ENCODE results near the gene TSPAN32.

The TSPAN32 gene

GRCh38 chr11:2260491-2261364, 41.1 kb upstream of the TSPAN32 start:
- no peak for TF ChIP-seq ZNF70 (CRISPR knock-in tag; IDR thresholded peaks at IDR 0.05)
- no peak for TF ChIP-seq ESRRG (CRISPR knock-in tag; IDR thresholded peaks at IDR 0.05)
- TF ChIP-seq CSDC2 (CRISPR knock-in tag; IDR thresholded peaks at IDR 0.05), result no peak
- no peak for TF ChIP-seq POU6F1 (CRISPR knock-in tag; IDR thresholded peaks at IDR 0.05; ENCODE audit: borderline replicate concordance, low read depth)
- TF ChIP-seq BACH2 (CRISPR knock-in tag; IDR thresholded peaks at IDR 0.05; ENCODE audit: borderline replicate concordance), result no peak
- TF ChIP-seq, protein P1, sequence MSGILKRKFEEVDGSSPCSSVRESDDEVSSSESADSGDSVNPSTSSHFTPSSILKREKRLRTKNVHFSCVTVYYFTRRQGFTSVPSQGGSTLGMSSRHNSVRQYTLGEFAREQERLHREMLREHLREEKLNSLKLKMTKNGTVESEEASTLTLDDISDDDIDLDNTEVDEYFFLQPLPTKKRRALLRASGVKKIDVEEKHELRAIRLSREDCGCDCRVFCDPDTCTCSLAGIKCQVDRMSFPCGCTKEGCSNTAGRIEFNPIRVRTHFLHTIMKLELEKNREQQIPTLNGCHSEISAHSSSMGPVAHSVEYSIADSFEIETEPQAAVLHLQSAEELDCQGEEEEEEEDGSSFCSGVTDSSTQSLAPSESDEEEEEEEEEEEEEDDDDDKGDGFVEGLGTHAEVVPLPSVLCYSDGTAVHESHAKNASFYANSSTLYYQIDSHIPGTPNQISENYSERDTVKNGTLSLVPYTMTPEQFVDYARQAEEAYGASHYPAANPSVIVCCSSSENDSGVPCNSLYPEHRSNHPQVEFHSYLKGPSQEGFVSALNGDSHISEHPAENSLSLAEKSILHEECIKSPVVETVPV (CRISPR knock-in tag; IDR thresholded peaks at IDR 0.05), result no peak
- no peak for TF ChIP-seq ZNF565 (CRISPR knock-in tag; conservative IDR thresholded peaks at IDR 0.05; ENCODE audit: low read depth)
- TF ChIP-seq TOX (CRISPR knock-in tag; IDR thresholded peaks at IDR 0.05; ENCODE audit: borderline replicate concordance), result no peak
- TF ChIP-seq ZNF8 (CRISPR knock-in tag; IDR thresholded peaks at IDR 0.05), result no peak
- TF ChIP-seq GLIS3 (CRISPR knock-in tag; IDR thresholded peaks at IDR 0.05), result no peak
- no peak for TF ChIP-seq ZFP30 (CRISPR knock-in tag; IDR thresholded peaks at IDR 0.05)
- no peak for ATAC-seq

DNA sequence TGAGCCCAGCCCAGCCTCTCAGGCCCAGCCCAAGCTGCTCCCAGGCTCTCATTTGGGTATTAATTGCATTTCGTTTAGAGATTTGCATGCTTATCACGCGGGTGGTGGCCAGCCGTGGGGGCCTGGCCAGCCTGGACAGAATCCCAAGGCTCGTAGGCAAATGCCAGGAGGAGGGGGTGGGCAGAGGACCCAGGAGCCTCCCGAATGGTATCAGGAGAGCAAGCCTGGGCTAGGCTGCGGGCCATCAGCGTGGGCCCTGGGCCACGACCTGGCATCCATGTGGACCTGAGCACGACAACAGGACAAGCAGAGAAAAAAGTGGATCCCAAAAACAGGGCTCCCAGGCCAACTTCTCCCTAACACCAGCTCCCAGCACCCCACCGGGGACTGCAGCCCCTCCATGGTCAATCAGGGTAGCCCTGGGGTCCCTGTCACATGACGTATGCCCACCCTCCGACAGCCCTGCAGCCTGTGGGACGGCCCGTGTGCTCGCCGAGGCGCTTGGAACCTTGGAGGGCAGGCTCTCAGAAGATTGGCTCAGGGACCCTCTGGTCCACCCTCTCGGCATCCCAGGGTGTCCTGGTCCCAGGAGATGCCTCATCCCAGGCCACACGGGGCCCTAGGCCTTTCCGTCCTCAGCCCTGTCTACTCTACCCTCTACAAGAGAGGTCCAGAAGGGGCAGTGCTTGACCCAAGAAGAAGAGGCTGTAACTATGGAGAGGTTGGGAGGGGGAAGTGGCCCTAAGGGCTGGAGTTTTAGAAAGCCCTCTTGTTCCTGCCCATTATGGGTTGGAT, 40.2 kb upstream of the TSPAN32 start:
- TF ChIP-seq ARNTL (CRISPR knock-in tag; IDR thresholded peaks at IDR 0.05; ENCODE audit: borderline replicate concordance, low read depth), result no peak
- no peak for TF ChIP-seq CREB5 (CRISPR knock-in tag; IDR thresholded peaks at IDR 0.05; ENCODE audit: low read depth)
- TF ChIP-seq SNAI2 (CRISPR knock-in tag; IDR thresholded peaks at IDR 0.05), result no peak
- no peak for TF ChIP-seq OSR1 (CRISPR knock-in tag; IDR thresholded peaks at IDR 0.05)
- TF ChIP-seq, protein P1 (CRISPR knock-in tag; IDR thresholded peaks at IDR 0.05), result no peak
- TF ChIP-seq CSDC2 (CRISPR knock-in tag; IDR thresholded peaks at IDR 0.05), result no peak
- no peak for TF ChIP-seq ZFP30 (CRISPR knock-in tag; IDR thresholded peaks at IDR 0.05)
- no peak for TF ChIP-seq POU6F1 (CRISPR knock-in tag; IDR thresholded peaks at IDR 0.05; ENCODE audit: borderline replicate concordance, low read depth)
- TF ChIP-seq PPARA (CRISPR knock-in tag; IDR thresholded peaks at IDR 0.05; ENCODE audit: borderline replicate concordance), result no peak
- TF ChIP-seq GLIS3 (CRISPR knock-in tag; IDR thresholded peaks at IDR 0.05), result no peak
- no peak for TF ChIP-seq TCF4 (CRISPR knock-in tag; IDR thresholded peaks at IDR 0.05; ENCODE audit: borderline replicate concordance)
- TF ChIP-seq PATZ1 (CRISPR knock-in tag; IDR thresholded peaks at IDR 0.05; ENCODE audit: borderline replicate concordance), result no peak
- no peak for TF ChIP-seq ZNF565 (CRISPR knock-in tag; conservative IDR thresholded peaks at IDR 0.05; ENCODE audit: low read depth)
- TF ChIP-seq ZNF70 (CRISPR knock-in tag; IDR thresholded peaks at IDR 0.05), result no peak
- TF ChIP-seq ISL1 (CRISPR knock-in tag; IDR thresholded peaks at IDR 0.05), result no peak
- no peak for TF ChIP-seq BACH2 (CRISPR knock-in tag; IDR thresholded peaks at IDR 0.05; ENCODE audit: borderline replicate concordance)
- no peak for TF ChIP-seq ZFP3 (CRISPR knock-in tag; IDR thresholded peaks at IDR 0.05)
- ATAC-seq, result no peak

Measured in SK-N-SH treated with all-trans-retinoic acid at 6 μM for 48 hours (cell line).